Progenitor cell of endocrine pancreas (in vitro differentiated cells): ENCODE results near the gene IFNL4. TPM values are rescaled to one million over a fixed set of nuclear protein-coding genes. Genes with fewer than 3 reads are reported as not detected.

Experiments
- DNase-seq: peaks from one replicate; pipeline ENCODE4 v3.0.0; 2021; ENCODE audit warnings: low spot score; ENCODE audit not compliant: unreplicated experiment
- H3K27ac Mint-ChIP-seq: 2 replicates; pipeline ENCODE4 v1.8.0; 2021; ENCODE audit warnings: mild to moderate bottlenecking, moderate library complexity, mixed read lengths
- H3K27me3 Mint-ChIP-seq: 2 replicates; pipeline ENCODE4 v1.8.0; 2021; ENCODE audit warnings: mixed read lengths
- H3K36me3 Mint-ChIP-seq: 2 replicates; pipeline ENCODE4 v1.8.0; 2022; ENCODE audit warnings: mixed read lengths; ENCODE audit not compliant: insufficient read depth
- H3K4me1 Mint-ChIP-seq: 2 replicates; pipeline ENCODE4 v1.8.0; 2021; ENCODE audit warnings: low read depth, mixed read lengths
- H3K4me3 Mint-ChIP-seq: 2 replicates; pipeline ENCODE4 v1.8.0; 2021; ENCODE audit warnings: low read depth, mild to moderate bottlenecking, moderate library complexity, mixed read lengths
- H3K9me3 Mint-ChIP-seq: 2 replicates; pipeline ENCODE4 v1.8.0; 2021; ENCODE audit warnings: low read depth, mixed read lengths
- total RNA-seq: library from RNA; stranded (reverse); gene quantifications from 2 replicates; pipeline ENCODE4 v1.2.1, GENCODE V29; 2021
- TF ChIP-seq, protein P1 (sequence below): fragments of 200-600 bp; sonication (generic); IDR thresholded peaks from one replicate; pipeline ENCODE4 v1.5.0; 2021; ENCODE audit warnings: antibody characterized with exemption, mild to moderate bottlenecking; ENCODE audit not compliant: unreplicated experiment

IFNL4 gene
- total RNA-seq, 1 donor from 2014 or later: not detected

- Mint-ChIP-seq H3K27ac (no peak overlapping the region), H3K27me3 (peaks cover 19% of the 10 kb centered on the region), H3K36me3 (no peaks in the 10 kb centered on the region), H3K4me1 (peaks cover 5% of the 10 kb centered on the region), H3K4me3 (no peak overlapping the region), H3K9me3 (peaks cover under 1% of the 10 kb centered on the region)
- no peak for DNase-seq
- TF ChIP-seq, protein P1, sequence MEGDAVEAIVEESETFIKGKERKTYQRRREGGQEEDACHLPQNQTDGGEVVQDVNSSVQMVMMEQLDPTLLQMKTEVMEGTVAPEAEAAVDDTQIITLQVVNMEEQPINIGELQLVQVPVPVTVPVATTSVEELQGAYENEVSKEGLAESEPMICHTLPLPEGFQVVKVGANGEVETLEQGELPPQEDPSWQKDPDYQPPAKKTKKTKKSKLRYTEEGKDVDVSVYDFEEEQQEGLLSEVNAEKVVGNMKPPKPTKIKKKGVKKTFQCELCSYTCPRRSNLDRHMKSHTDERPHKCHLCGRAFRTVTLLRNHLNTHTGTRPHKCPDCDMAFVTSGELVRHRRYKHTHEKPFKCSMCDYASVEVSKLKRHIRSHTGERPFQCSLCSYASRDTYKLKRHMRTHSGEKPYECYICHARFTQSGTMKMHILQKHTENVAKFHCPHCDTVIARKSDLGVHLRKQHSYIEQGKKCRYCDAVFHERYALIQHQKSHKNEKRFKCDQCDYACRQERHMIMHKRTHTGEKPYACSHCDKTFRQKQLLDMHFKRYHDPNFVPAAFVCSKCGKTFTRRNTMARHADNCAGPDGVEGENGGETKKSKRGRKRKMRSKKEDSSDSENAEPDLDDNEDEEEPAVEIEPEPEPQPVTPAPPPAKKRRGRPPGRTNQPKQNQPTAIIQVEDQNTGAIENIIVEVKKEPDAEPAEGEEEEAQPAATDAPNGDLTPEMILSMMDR: no peak
These were observed 36.8 kb downstream of the IFNL4 start for GRCh38 chr19:39211731-39212374.

DNA sequence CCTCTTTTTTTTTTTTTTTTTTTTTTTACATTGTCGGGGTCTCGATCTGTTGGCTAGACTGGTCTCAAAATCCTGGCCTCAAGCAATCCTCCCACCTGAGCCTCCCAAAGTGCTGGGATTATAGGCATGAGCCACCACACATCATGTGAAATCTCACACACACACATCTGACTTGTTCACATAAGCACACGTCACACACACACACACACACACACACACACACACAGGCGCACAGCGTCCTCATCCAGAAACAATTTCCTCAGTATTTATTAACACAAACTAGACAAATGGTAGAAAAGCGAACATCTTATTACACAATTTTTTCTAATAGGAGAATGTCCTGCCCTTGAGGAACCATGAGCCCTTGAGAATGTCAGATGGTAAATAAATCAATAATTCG, 39.5 kb downstream of the IFNL4 start:
- H3K9me3 Mint-ChIP-seq: no peaks in the 10 kb centered on the region
- no peak overlapping the region for H3K4me3 Mint-ChIP-seq
- H3K27ac Mint-ChIP-seq: peak overlapping the region; percentile 17
- no peaks in the 10 kb centered on the region for H3K36me3 Mint-ChIP-seq
- TF ChIP-seq, protein P1: no peak
- peaks cover 18% of the 10 kb centered on the region for H3K27me3 Mint-ChIP-seq
- DNase-seq: no peak
- H3K4me1 Mint-ChIP-seq: peaks cover 8% of the 10 kb centered on the region

GRCh38 chr19:39208175-39208795, 40.4 kb downstream of the IFNL4 start:
- H3K4me1 Mint-ChIP-seq: peaks cover 8% of the 10 kb centered on the region
- H3K36me3 Mint-ChIP-seq: no peaks in the 10 kb centered on the region
- no peaks in the 10 kb centered on the region for H3K9me3 Mint-ChIP-seq
- TF ChIP-seq, protein P1: no peak
- H3K4me3 Mint-ChIP-seq: no peak overlapping the region
- DNase-seq: no peak
- H3K27ac Mint-ChIP-seq: peak overlapping the region; percentile 19
- H3K27me3 Mint-ChIP-seq: peaks cover 20% of the 10 kb centered on the region

DNA sequence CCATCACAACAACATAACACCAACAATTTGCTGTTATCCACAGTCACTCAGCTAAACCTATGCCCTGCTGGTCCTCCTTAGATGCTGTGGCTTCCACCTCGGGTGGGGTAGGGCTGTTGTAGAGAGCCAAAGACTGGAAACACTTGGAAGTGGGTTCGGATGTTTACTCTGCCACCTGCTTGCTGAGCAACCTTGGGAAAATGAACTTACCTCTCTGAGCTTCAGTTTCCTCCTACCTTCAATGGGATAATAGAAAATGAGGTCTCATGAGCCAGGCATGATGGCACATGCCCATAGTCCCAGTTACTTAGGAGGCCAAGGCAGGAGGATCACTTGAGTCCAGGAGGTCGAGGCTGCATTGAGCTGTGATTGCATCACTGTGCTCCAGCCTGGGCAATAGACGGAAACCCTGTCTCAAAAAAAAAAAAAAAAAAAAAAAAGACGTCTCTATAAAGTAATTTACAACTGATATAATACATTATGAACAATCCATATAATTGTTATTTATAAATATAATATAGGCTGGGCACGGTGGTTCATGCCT, 41.3 kb downstream of the IFNL4 start:
- no peak overlapping the region for H3K27ac Mint-ChIP-seq

DNA sequence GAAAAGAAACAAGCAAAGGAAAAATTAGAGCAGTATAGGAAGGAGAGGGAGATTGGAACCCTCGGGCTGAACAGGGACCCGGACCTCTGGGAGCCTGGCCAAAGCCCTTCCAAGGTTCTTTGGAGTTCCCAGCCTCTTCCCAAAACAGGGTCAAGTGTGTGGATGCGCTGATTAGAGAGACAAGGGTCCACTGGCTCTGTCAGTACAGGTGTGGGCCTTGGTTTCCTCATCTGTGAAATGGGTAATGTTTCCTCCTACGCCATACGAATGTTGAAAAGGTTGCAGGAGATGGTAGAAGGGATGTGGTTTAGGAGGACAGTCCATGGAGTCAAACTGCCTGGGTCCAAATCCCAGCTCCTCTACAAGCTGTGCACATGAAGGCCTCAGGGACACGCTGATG, 42.5 kb downstream of the IFNL4 start:
- TF ChIP-seq, protein P1: no peak
- no peak overlapping the region for H3K27ac Mint-ChIP-seq
- H3K4me1 Mint-ChIP-seq: peaks cover 8% of the 10 kb centered on the region
- DNase-seq: no peak
- no peaks in the 10 kb centered on the region for H3K36me3 Mint-ChIP-seq
- H3K9me3 Mint-ChIP-seq: no peaks in the 10 kb centered on the region
- H3K4me3 Mint-ChIP-seq: no peak overlapping the region
- H3K27me3 Mint-ChIP-seq: peaks cover 28% of the 10 kb centered on the region

More for the DNA sequence above, 41.3 kb downstream of the IFNL4 start:
- H3K36me3 Mint-ChIP-seq: no peaks in the 10 kb centered on the region
- H3K9me3 Mint-ChIP-seq: no peaks in the 10 kb centered on the region
- H3K4me1 Mint-ChIP-seq: peaks cover 8% of the 10 kb centered on the region
- TF ChIP-seq, protein P1: no peak
- H3K4me3 Mint-ChIP-seq: no peak overlapping the region
- no peak for DNase-seq
- H3K27me3 Mint-ChIP-seq: peaks cover 26% of the 10 kb centered on the region
